HG02623 (cell line): ENCODE results near the gene GSK3B.
"Not testable (repeated sequence)": the region's sequence is repeated elsewhere in the genome, so short reads cannot be mapped to it uniquely, and the experiment has no call there.

Experiments used
- ATAC-seq: cut with Tn5 transposase; IDR thresholded peaks from one replicate; pipeline ENCODE4 v1.9.1; 2021; ENCODE audit warnings: moderate library complexity; ENCODE audit not compliant: unreplicated experiment

Gene GSK3B

DNA sequence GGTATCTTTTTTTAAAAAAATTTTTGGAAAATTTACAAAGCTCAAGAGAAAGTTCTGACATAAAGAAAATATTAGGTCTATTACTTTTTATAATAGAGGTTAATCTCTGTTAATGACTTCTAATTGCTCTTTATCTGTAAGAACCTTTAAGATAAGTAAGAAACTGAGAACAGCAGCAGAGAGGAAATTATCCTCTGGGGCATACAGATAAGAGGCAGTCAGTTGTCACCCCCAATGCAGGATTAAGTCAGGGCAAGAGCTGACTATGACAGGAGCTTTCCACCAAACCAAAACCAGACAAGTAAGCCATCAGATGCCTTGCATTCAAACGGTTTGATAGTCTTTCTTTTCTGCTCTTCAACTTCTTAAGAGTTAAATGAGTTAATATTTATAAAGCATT lies 149.0 kb downstream of the GSK3B start:
- ATAC-seq, result no peak

DNA sequence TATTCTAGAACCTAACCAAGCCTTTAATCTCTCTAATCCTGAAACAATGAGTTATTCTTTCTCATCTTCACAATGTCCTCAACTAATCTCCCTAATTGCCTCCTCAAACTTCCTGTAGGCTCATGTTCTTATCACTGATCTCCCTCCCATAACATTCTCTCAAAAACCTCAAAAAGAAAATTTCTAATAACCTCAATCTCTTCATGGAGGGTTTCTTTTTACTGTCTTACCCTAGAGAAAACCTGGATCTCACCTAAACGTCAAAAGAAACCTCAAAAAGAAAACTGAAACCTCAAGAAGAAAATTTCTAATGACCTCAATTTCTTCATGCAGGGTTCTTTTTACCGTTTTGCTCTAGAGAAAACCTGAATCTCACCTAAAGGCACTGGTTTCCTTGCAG lies 150.2 kb downstream of the GSK3B start:
- ATAC-seq, result no peak

DNA sequence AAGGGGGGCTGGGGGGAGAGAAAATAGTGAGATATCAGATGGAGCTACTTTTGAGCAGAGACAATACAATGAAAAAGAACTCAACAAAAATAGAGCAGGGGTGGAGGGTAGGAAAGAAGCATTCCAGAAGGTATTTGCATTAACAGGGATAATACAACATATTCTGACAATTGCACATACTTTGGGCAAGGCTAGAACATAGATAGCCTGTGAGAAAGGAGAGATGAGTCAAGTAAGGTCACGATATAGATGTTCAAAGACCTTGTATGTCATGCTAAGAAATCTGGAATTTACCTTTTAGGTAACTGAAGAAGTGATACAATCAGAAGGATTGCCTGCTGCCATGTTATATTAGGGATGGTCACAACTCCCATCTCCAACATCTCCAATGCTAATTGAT lies 155.2 kb downstream of the GSK3B start:
- ATAC-seq, result no peak

DNA sequence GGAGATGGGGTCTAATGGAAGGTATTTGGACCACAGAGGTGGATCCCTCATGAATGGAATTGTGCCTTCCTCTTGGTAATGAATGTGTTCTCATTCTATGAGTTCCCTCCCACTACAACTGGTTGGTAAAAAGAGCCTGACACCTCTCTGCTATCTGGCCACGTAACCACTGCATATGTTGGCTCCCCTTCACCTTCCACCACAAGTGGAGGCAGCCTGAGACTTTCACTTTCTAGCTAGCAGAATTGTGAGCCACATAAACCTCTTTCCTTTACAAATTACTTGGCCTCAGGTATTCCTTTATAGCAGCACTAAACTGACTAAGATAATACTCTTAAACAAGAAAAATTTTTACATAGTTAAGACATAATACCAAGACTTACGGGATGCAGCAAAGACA lies 157.0 kb downstream of the GSK3B start:
- ATAC-seq, result peak; percentile 90

DNA sequence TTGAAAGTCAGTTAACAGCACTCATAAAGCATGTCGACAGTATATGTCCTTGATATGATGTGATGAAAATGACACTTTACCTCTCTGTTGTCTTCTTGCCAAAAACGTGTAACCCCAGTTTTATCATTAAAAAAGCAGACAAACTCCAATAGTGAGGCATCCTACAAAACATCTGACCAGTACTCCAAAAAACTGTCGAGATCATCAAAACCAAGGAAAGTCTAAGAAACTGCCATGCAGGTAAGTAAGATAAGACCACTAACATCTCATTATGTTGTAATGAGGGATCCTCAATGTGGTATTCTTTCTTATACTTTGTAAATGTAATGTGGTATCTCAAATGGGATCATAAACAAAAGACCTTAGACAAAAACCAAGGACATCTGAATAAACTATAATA lies 160.0 kb downstream of the GSK3B start:
- no peak for ATAC-seq

DNA sequence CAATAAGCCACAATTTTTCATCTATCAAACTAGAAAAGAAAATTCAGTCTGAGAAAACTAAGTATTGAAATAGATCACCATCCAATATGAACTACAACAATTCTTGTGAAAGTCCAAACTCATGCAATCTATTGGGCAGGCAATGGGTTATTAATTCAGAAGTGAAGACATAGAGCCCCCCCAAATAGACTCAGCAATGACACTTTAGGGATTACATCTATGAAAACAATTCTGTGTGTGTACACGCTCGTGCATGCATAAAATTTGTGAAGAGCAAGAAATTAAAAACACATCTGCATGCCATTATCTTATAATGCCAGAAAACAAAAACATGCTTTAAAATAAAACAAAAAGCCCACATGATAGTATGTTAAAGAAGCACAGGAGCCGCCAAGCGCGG lies 161.0 kb downstream of the GSK3B start:
- ATAC-seq, result no peak

DNA sequence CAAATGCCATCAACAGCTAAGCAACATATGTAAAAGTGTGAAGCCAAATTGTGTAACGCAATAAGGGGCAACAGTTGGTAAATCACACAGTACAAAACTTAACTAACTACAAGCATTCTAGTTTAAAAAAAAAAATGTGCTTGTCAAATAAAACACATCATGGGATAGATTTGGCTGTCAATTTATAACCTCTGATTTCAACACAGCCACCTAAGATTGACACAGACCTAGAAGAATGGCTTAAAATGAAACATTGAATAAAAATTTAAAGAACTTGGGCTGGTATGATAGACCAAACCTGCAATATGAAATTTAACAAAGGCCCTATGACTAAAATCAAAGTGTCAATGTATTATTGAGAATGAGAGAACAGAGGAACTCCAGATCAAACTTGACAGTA lies 164.0 kb downstream of the GSK3B start:
- ATAC-seq, result no peak

DNA sequence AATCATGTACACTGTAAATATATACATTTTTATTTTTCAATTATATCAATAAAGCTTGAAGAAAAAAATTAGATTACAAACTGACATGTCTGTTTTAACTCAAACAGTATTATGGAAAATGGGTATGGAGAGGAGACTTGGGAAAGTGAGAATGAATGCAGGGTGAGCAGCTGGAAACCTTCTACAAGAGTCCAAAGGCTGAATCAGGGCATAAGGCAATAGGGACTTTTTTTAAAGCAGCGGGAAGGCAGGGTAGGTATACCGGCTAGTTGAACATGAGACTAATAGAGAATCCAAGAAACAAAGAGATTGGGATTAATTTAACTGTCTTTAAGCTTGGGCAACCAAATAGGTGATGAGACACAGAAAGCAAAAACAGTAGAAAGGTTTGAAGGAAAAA lies 167.1 kb downstream of the GSK3B start:
- ATAC-seq, result no peak

DNA sequence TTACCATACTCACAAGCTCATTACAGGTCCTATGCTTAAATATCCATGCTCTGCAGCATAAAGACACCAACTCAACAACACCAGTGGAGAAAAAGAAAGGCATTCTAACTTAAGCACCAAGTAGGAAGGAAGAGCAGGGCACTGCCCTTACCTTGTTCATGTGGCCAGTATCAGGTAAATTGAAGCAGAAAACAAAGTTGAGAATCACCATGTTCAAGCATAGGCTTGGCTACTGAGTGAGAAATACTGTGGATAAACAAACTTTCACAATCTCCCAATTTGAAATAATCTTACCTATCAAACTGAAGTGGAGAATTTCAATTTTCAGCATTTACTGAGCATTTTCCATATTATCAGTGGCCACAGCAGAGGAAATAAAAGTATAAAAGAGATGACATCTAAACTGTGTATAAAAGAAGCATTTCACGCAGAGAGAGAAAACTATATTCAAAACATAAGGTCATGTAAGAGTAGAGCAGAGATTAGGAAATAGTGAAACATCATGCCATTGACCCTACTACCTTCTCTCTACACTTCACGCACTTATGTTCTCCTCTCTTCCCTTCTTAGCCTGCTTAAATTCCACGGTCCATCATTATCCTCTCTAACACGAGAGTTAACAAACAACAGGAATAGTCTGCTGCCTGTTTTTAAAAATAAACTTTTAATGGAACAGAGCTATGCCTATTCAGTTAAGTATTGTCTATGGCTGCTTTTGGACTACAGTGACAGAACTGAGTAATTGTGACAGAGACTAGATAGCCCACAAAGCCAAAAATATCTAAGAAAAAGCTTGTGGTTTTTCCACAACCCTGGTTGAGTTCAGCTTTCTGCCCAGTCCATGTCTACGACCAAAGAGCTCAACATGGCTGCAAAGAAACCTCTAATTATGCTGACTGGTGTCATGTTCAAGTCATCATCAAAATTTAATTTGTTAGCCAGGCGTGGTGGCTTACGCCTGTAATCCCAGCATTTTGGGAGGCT lies 169.8 kb downstream of the GSK3B start:
- ATAC-seq, result no peak

DNA sequence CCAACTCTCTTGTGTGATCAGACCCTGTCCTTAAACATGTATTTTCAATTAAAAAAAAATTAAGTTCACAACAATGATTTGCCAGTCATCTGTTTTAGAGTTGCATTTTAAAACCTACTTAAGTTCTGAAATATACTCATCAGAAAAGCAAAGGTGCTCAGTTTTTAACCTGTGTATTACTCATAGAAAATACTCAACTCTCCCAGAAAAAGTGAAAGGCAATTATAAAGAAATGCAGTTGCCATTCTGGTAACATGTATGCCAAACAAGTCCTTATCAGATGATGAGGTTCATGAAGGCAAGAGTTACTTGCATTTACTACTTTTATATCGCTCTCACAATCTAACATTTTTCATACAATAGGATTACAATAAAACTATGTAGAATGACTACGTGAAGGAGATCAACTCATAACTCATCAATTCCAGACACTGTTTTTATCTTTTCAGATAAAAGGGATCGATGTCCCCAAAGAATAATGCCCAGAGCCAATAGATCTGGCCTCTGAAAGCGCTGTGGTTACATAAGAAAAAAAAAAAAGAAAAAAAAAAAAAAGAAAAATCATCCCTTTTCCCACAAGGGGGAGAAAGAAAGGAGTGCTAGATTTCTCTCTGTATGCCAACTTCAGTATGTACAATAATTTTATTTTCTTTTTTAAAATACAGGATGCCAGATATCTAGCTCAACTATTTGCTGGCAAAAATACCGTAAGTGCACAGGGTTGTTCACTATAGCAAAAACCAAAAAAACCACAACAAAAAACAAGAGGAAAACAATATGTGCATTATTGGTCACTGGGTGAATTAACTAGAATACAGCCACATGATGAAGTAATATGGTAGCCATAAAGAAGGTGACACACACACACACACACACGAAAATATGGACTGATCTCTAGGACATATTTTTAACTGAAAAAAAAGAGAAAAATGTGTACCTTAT lies 175.0 kb downstream of the GSK3B start:
- ATAC-seq, result no peak

DNA sequence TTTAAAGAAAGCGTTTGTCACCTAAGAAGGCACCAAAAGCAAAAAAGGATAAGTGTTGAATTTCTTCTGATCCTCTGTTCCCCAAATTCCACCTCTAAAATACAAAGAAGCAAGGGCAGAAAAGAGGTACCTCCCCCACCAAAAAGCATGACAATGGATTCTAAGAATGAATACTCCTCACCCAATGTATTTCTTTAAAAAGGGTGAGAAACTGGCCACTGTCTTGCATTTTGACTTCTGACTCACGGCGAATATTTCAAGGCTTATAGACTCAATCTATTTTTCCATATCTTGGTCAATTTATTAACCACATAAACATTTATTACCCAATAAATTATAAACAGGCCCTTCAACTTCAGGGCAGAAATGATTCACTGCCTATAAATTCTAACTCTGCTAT lies 181.2 kb downstream of the GSK3B start:
- no peak for ATAC-seq

DNA sequence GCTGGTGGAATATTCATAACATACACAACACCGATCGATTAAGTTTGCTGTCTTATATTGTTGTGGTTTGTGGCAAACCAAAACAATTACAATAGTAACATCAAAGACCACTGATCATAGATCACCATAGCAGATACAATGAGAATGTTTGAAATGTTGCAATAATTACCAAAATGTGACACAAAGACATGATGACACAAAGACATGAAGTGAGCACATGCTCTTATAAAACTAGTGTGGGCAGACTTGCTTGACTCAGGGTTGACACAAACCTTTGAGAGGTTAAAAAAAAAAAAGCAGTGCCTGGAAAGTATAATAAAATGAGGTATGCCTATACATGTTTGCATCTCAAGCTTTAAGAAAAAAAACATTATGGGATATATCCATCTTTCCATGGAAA lies 182.0 kb downstream of the GSK3B start:
- no peak for ATAC-seq

DNA sequence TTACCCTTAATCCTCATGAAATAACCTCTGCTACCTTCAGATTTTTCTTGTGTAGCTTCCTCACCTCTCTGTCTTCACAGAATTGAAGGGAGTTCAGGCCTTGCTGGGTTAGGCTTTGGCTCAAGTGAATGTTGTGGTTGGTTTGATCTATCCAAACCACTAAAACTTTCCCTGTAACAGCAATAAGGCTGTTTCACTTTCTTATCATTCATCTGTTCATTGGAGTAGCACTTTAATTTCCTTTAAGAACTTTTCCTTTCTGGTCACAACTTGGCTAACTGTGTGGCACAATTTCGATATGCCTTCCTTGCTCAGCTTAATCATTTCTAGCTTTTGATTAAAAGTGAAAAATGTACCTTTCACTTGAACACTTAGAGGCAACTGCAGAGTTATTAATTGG lies 182.5 kb downstream of the GSK3B start:
- ATAC-seq, result no peak

DNA sequence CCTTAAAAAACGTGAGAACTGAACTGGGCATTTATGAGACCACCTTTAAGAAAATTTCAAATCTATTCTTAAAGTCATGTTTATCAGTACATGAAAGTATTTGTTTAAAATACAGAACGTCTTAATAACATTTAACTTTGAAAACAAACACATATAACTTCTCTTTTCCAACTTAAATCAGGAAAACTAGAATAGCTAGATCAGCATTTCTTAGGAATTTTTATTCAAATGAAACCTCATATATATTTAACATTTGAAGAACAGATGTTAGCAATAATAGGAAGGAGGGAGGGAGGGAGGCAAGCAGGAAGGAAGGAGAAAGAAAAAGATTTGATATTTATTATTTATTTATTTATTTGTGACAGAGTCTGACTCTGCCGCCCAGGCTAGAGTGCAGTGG lies 192.2 kb downstream of the GSK3B start:
- ATAC-seq, result no peak

DNA sequence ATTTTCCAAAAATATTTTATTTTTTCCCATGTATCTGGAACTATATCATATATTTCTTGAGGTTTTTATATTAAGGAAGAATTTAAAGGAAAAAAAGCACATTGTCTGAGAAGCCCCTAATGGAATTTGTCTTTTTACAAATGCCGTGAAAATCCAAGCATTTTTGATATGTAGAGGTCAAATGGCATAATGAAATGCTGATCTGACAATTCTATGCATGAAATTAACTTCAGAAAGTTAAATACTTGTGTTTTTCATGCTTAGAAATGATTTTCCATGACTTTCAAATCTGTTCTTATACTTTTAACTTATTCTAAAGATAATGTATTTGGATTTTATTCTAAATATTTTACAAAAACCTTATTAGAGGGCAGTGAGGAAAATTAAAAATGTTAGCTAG lies 193.1 kb downstream of the GSK3B start:
- ATAC-seq, result no peak

DNA sequence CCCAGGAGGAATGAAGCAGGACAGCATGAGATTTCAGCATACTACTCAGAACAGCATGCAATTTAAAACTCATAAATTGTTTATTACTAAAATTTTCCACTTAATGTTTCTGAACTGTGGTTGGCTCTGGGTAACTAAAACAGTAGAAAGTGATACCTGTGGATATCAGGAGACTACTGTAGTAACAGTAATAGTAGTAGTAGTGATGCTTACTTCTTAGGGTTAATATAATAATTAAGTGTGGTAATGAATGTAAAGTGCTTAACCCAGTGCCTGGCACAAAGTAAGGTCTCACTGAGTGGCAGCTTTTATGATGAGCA lies 195.1 kb downstream of the GSK3B start:
- no peak for ATAC-seq

DNA sequence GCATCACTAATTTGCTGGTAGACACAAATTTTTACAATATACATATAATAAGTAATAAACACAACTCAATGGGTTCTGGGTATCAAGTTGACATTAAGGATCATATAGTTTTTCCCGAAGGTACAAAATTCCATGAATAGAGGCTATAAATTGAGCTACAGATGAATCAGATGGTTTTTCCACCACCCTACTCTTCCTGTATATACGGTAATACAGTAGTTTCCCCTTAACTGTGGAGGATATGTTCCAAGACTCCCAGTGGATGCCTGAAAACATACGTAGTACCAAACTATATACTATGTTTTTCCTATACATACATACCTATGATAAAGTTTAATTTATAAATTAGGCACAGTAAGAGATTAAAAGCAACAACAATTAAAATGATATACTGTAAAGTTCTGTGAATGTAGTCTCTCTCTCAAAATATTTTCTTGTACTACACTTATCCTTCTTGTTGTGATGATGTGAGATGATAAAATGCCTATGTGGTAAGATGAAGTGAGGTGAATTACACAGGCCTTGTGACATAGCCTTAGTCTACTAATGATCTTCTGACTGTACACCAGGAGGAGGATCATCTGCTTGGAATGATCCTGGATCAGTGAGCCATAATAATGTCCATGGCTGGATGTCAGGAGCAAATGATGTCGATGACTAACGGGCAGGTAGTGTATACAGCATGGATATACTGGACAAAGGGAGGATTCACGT lies 195.6 kb downstream of the GSK3B start:
- no peak for ATAC-seq

DNA sequence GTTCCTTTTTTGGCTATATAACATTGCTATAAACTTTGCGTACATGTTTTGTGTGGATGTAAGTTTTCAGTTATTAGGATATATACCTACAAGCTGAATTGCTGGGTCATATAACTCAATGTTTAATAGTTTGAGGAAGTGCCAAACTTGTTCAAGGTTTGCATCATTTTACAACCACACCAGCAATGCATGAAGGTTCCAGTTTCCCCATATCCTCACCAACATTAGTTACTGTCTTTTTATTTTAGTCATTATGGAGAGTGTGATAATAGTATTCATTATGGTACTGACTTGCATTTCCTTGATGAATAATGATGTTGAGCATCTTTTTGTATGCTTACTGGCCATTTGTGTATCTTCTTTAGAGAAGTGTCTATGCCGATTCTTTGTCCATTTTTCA lies 200.1 kb downstream of the GSK3B start:
- no peak for ATAC-seq

DNA sequence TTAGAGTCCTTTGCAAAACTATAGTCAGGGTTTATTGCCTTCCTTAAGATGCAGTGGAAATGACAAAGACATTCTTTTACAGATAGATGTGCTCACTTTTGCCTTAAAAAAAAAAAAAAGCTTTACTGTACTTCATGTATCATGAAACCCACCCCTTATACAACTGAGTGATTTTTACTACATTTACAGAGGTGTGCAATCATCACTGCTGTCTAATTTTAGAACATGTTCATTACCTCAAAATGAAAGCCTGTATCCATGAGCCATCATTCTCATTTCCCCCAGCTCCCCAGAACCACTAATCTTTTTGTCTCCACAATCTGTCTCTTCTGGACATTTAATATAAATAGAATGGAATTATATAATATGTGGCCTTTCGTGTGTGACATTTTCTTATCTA lies 200.5 kb downstream of the GSK3B start:
- ATAC-seq, result no peak

DNA sequence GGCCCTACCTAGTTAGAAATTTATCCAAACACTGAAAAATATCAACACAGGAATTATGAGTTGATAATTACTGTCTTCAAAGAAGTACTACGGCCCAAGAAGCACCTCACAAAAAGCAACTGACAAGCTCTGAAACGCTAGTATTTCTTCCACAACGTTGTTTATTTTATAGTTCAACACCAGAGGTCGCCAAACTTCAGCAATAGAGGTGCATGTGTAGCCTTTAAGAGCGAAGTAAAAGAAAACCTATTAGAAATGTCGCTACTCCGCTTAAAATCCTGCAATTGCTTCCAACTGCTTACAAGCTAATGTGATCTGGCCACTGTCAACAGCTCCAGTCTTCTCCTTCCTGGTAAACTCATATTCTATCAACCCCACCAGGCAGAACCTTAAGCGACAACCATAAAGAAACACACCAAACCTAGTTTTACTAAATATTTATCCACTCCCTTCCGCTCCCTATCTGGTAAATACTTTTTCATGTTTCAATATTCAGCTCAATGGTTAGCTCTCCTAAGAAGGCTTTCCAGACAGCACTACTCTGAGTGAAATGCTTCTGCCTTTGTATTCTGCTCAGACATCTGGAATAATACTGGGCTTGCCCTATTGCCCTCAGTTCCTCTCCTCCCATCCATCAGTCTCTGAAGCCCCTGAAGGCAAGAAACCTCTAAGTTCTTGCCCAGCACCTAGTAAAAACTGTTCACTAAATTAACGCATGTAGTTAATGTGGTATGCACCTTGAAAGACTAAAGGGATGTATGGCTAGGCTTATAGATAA lies 202.1 kb downstream of the GSK3B start:
- ATAC-seq, result no peak

DNA sequence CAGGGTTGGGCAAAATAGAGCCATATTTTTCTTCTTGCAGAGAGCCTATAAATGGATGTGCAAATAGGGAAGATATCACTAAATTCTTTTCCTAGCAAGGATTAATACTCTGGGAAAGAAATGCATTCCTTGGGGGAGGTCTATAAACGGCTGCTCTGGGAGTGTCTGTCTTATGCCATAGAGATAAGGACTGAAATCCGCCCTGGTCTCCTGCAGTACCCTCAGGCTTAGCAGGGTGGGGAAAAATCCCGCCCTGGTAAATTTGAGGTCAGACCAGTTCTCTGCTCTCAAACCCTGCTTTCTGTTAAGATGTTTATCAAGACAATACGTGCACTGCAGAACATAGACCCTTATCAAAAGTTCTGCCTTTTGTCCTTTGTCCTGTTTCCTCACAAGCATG lies 205.6 kb downstream of the GSK3B start:
- not testable (repeated sequence) for ATAC-seq
